Stimulated activated CD8-positive, alpha-beta memory T cell treated with anti-CD3 and anti-CD28 coated beads, Interleukin-2, amount 100 ng/mL, for 48 hours (primary cell): ENCODE measurements around the gene ZNRF2.

Experiments used
- DNase-seq, 2 donors: peaks; one replicate each; pipeline ENCODE4 v3.0.0-alpha.2; 2020; ENCODE audit warnings: low read depth in 2 of 2

Gene ZNRF2

GRCh38 chr7:30321089-30321881 lies 36.9 kb downstream of the ZNRF2 start:
- no peak for DNase-seq

- no peak for DNase-seq
These were observed 37.4 kb downstream of the ZNRF2 start for GRCh38 chr7:30321882-30322192.

GRCh38 chr7:30322271-30323005 lies 38.0 kb downstream of the ZNRF2 start:
- DNase-seq: no peak

GRCh38 chr7:30323006-30323355 lies 38.6 kb downstream of the ZNRF2 start:
- DNase-seq: no peak

GRCh38 chr7:30327813-30328212 lies 43.4 kb downstream of the ZNRF2 start:
- no peak for DNase-seq

- DNase-seq: no peak
These were observed 44.0 kb downstream of the ZNRF2 start for GRCh38 chr7:30328381-30328780.

- DNase-seq: no peak
These were observed 45.3 kb downstream of the ZNRF2 start for GRCh38 chr7:30329716-30330115.

GRCh38 chr7:30330134-30331111 lies 46.0 kb downstream of the ZNRF2 start:
- DNase-seq: no peak

GRCh38 chr7:30331338-30331737 lies 46.9 kb downstream of the ZNRF2 start:
- no peak for DNase-seq

- DNase-seq: no peak
These were observed 48.2 kb downstream of the ZNRF2 start for GRCh38 chr7:30332549-30332948.

GRCh38 chr7:30335763-30336487 lies 51.5 kb downstream of the ZNRF2 start:
- DNase-seq: no peak

- DNase-seq: no peak
These were observed 60.1 kb downstream of the ZNRF2 start for GRCh38 chr7:30344513-30344912.

GRCh38 chr7:30347226-30348082 lies 63.1 kb downstream of the ZNRF2 start:
- no peak for DNase-seq

- no peak for DNase-seq
These were observed 63.7 kb downstream of the ZNRF2 start for GRCh38 chr7:30348083-30348560.

GRCh38 chr7:30349170-30349569 lies 64.8 kb downstream of the ZNRF2 start:
- DNase-seq: no peak

- DNase-seq: no peak
These were observed 65.4 kb downstream of the ZNRF2 start for GRCh38 chr7:30349816-30350215.

GRCh38 chr7:30351286-30351685 lies 66.9 kb downstream of the ZNRF2 start:
- DNase-seq: no peak

GRCh38 chr7:30351724-30352123 lies 67.3 kb downstream of the ZNRF2 start:
- DNase-seq: no peak

- DNase-seq: no peak
These were observed 67.8 kb downstream of the ZNRF2 start for GRCh38 chr7:30352169-30352568.

GRCh38 chr7:30353532-30353931 lies 69.1 kb downstream of the ZNRF2 start:
- DNase-seq: no peak
